ENCODE measurements around the gene PSMD14. TPM values are rescaled to one million over a fixed set of nuclear protein-coding genes. Genes with fewer than 3 reads are reported as not detected.

The PSMD14 gene
- total and polyA plus RNA-seq, 8 donors: 5.4 to 19.7 (median 15.0) TPM

DNA sequence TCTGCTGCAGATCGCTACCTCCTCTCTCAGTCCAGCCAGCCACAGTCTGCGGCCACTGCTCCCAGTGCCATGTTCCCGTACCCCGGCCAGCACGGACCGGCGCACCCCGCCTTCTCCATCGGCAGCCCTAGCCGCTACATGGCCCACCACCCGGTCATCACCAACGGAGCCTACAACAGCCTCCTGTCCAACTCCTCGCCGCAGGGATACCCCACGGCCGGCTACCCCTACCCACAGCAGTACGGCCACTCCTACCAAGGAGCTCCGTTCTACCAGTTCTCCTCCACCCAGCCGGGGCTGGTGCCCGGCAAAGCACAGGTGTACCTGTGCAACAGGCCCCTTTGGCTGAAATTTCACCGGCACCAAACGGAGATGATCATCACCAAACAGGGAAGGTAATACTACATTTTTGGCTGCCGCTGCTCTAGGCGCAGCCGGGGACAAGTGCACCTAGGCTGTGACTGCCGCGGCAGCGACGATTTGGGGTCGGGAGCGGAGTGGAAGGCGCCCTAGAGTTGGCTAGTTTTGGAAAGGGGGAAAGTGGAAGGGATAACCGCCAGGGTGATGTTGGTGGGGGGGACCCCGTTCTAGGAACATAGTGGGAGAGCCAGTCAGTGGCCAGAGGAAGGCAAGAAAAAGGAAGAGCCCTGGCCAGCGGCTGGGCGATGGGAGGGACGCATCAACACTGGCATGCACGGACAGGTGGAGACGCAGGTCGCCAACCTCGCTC lies 108.6 kb downstream of the PSMD14 start:
- TF ChIP-seq, protein P1, sequence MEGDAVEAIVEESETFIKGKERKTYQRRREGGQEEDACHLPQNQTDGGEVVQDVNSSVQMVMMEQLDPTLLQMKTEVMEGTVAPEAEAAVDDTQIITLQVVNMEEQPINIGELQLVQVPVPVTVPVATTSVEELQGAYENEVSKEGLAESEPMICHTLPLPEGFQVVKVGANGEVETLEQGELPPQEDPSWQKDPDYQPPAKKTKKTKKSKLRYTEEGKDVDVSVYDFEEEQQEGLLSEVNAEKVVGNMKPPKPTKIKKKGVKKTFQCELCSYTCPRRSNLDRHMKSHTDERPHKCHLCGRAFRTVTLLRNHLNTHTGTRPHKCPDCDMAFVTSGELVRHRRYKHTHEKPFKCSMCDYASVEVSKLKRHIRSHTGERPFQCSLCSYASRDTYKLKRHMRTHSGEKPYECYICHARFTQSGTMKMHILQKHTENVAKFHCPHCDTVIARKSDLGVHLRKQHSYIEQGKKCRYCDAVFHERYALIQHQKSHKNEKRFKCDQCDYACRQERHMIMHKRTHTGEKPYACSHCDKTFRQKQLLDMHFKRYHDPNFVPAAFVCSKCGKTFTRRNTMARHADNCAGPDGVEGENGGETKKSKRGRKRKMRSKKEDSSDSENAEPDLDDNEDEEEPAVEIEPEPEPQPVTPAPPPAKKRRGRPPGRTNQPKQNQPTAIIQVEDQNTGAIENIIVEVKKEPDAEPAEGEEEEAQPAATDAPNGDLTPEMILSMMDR (IDR thresholded peaks at IDR 0.05): no peak
- 9 to 10% methylated on average over 41 of the region's 41 CpGs for WGBS, 2 donors
- no peak overlapping the region for H3K27ac ChIP-seq
- FAIRE-seq (no peak), DNase-seq (peak in 2 of 6 donors; percentile 55 to 58), ATAC-seq (no peak)
- peaks cover 4 to 58% (median 15%) of the 10 kb centered on the region in 4 donors for H3K27me3 ChIP-seq
- intact Hi-C loops (cut with DNase I): no loop called here
- no peaks in the 10 kb centered on the region for H3K9me3 ChIP-seq
- no peaks in the 10 kb centered on the region for H3K36me3 ChIP-seq
- peaks cover 4 to 30% (median 12%) of the 10 kb centered on the region in 3 donors for H3K4me1 ChIP-seq
- no peak overlapping the region for H3K4me3 ChIP-seq

DNA sequence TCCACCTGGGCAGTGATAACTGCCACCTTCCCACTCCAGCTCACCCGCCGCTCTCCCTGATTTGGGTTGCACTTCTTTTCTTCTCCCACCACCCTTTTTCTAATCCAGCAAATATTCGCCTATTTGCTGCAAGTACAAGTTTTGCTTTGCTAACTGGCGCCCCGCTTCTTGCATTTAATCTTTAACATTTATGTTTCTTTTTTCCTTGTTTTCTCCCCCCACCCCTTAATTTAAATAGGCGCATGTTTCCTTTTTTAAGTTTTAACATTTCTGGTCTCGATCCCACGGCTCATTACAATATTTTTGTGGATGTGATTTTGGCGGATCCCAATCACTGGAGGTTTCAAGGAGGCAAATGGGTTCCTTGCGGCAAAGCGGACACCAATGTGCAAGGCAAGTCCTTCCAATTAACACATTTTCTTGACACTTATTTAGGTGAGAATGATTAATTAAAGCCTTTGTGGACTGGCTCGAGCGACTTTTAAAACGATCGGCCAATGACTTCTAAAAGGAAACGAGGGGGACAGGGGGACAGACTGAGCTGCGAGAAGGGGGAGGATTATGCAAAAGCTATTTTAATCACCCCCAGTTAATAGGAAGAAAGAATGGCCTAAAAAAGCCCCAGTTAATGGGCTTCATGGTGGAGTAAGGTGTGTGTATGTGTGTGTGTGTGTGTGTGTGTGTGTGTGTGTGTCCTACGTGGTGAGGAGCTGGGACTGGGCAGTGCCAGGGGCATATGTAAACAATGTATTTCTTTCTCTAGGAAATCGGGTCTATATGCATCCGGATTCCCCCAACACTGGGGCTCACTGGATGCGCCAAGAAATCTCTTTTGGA lies 109.4 kb downstream of the PSMD14 start:
- Histone ChIP-seq H3K27me3 (peaks cover 4 to 66% (median 15%) of the 10 kb centered on the region in 4 donors), H3K27ac (no peak overlapping the region), H3K4me3 (no peak overlapping the region), H3K4me1 (peaks cover 4 to 30% (median 12%) of the 10 kb centered on the region in 3 donors), H3K9me3 (no peaks in the 10 kb centered on the region), H3K36me3 (no peaks in the 10 kb centered on the region)
- WGBS, 2 donors: 18% methylated on average over 21 of the region's 21 CpGs
- DNase-seq (no peak), ATAC-seq (no peak), FAIRE-seq (no peak)
- TF ChIP-seq, protein P1 (IDR thresholded peaks at IDR 0.05): no peak
- intact Hi-C loops (cut with DNase I): no loop called here

DNA sequence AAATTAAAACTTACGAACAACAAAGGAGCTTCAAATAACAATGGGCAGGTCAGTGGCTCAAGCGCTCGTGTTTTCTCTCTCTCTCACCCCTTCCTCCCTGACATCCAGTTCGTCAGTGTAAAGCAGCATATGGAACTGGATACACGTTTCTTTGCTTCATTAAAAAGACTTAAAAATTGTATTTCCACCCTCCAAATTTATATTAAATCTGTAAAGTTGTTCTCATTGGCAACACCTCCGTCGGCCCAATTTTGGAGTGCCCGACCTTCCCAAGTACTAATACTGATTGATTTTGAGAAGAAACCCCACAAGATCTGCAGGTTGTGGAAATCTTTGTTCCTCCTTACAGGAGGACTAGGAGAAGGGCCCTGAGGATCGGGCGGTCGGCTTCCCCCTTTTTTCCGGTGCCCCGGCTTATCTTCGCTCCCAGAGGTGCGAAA lies 110.1 kb downstream of the PSMD14 start:
- no peak for FAIRE-seq
- Histone ChIP-seq H3K36me3 (no peaks in the 10 kb centered on the region), H3K4me1 (peaks cover 4 to 30% (median 12%) of the 10 kb centered on the region in 3 donors), H3K4me3 (peak overlapping the region in 1 of 4 donors; percentile 13), H3K9me3 (no peaks in the 10 kb centered on the region), H3K27me3 (peaks cover 4 to 69% (median 15%) of the 10 kb centered on the region in 4 donors), H3K27ac (no peak overlapping the region)
- 7% methylated on average over 15 of the region's 15 CpGs for WGBS, 2 donors
- TF ChIP-seq, protein P1 (IDR thresholded peaks at IDR 0.05): no peak
- no peak for ATAC-seq
- intact Hi-C loops (cut with DNase I): no loop called here
- no peak for DNase-seq

DNA sequence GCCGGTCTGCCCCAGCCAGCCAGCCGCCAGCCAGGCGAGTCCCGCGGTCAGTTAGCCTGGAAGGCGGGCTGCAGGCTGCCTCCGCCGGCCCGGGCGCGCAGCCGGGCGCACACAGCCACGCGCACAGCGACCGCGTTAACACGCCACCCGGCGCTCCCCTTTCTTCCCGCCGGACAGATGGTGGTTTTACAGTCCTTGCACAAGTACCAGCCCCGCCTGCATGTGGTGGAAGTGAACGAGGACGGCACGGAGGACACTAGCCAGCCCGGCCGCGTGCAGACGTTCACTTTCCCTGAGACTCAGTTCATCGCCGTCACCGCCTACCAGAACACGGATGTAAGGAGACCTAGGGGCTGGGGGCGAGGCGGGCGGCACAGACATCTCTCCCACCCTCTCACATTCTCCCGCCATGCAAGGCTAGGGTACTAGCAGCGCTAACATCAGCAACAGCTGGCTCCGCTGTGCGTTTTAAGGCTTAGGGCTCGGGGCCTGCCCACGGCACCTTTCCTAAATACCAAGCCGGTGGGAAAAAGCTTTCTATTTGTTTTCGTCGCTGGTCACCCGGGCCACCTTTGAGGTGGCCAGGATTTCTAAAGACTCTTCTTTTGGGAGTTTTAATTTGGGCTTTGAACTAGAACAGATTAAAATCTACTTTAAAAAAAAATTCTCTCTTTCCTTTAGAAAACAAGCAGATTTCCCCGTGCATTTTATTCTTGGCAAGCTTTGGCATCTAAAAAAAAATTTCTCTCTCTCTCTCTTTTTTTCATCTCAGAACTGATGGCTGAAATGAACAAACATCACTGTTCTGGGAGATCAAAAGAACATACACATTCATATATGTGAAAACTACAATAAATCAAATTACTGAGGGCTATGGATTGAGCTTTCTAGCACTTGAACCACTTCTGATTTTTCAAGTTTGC lies 110.8 kb downstream of the PSMD14 start:
- intact Hi-C loops (cut with DNase I): no loop called here
- Histone ChIP-seq H3K4me1 (peaks cover 4 to 30% (median 12%) of the 10 kb centered on the region in 3 donors), H3K9me3 (no peaks in the 10 kb centered on the region), H3K27me3 (peaks cover 4 to 72% (median 15%) of the 10 kb centered on the region in 4 donors), H3K36me3 (no peaks in the 10 kb centered on the region), H3K27ac (no peak overlapping the region), H3K4me3 (peak overlapping the region in 1 of 4 donors; percentile 13)
- WGBS, 2 donors: 7% methylated on average over 49 of the region's 49 CpGs
- ATAC-seq (peak in 2 of 4 donors; percentile 17 to 31), DNase-seq (peak in 2 of 6 donors; percentile 56 to 67), FAIRE-seq (no peak)
- TF ChIP-seq, protein P1 (IDR thresholded peaks at IDR 0.05): no peak
